Right atrium auricular region (tissue), 2 donors: ENCODE data around the gene CYP2C19. TPM values are rescaled to one million over a fixed set of nuclear protein-coding genes. Genes with fewer than 3 reads are reported as not detected.
A peak's percentile ranks its signal among the peaks of the same experiment; 100 is the strongest.
"Not testable (repeated sequence)": the region's sequence is repeated elsewhere in the genome, so short reads cannot be mapped to it uniquely, and the experiment has no call there.

Experiments used
- DNase-seq: peaks from one replicate; pipeline ENCODE4 v3.0.0-alpha.2; 2019; ENCODE audit warnings: low spot score
- H3K27ac ChIP-seq, 2 donors: fragments of 200-600 bp; sonication (generic); 1 replicate in 1 of 2; 2 replicates in 1 of 2; pipeline ENCODE4 v1.5.1; 2016 to 2019
- H3K27me3 ChIP-seq, 2 donors: fragments of 200-600 bp; sonication (generic); one replicate each; pipeline versions ENCODE4 v1.5.1 to v1.6.0; 2017 to 2019
- H3K36me3 ChIP-seq: fragments of 200-600 bp; sonication (generic); one replicate; pipeline ENCODE4 v1.5.1; 2016
- H3K4me1 ChIP-seq, 2 donors: fragments of 200-600 bp; sonication (generic); one replicate each; pipeline versions ENCODE4 v1.5.1 to v1.6.0; 2017 to 2019
- H3K4me3 ChIP-seq, 2 donors: fragments of 200-600 bp; sonication (generic); 1 replicate in 1 of 2; 2 replicates in 1 of 2; pipeline ENCODE4 v1.5.1; 2017 to 2019; ENCODE audit warnings: mild to moderate bottlenecking in 1 of 2, moderate library complexity in 1 of 2
- H3K9me3 ChIP-seq, 2 donors: fragments of 200-600 bp; sonication (generic); one replicate each; pipeline ENCODE4 v1.5.1; 2019
- total RNA-seq, 2 donors: library from RNA; depleted of rRNA; stranded (reverse); fragments of >200 nt; gene quantifications; one replicate each; pipeline ENCODE4 v1.1.0, GENCODE V29; 2016
- TF ChIP-seq, protein P1 (sequence below), 2 donors: fragments of 200-600 bp; sonication (generic); IDR thresholded peaks; one replicate each; pipeline ENCODE4 v1.5.1; 2019; ENCODE audit warnings: antibody characterized with exemption in 2 of 2

The CYP2C19 gene
- total RNA-seq, 2 donors from 2014 or later = not detected

DNA sequence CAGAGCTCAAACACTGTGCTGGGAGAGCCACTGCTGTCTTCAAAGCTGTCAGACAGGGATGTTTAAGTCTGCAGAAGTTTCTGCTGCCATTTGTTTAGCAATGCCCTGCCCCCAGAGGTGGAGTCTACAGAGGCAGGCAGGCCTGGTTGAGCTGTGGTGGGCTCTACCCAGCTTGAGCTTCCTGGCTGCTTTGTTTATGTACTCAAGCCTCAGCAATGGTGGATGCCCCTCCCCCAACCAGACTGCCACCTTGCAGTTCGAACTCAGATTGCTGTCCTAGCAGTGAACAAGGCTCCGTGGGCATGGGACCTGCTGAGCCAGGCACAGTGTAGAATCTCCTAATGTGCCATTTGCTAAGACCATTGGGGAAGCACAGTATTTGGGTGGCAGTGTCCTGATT is 4.6 kb upstream of the CYP2C19 start:
- DNase-seq = no peak
- Histone ChIP-seq H3K4me1 (no peaks in the 10 kb centered on the region), H3K27ac (no peak overlapping the region), H3K9me3 (no peaks in the 10 kb centered on the region), H3K4me3 (no peak overlapping the region), H3K27me3 (no peaks in the 10 kb centered on the region), H3K36me3 (no peaks in the 10 kb centered on the region)
- TF ChIP-seq, protein P1, sequence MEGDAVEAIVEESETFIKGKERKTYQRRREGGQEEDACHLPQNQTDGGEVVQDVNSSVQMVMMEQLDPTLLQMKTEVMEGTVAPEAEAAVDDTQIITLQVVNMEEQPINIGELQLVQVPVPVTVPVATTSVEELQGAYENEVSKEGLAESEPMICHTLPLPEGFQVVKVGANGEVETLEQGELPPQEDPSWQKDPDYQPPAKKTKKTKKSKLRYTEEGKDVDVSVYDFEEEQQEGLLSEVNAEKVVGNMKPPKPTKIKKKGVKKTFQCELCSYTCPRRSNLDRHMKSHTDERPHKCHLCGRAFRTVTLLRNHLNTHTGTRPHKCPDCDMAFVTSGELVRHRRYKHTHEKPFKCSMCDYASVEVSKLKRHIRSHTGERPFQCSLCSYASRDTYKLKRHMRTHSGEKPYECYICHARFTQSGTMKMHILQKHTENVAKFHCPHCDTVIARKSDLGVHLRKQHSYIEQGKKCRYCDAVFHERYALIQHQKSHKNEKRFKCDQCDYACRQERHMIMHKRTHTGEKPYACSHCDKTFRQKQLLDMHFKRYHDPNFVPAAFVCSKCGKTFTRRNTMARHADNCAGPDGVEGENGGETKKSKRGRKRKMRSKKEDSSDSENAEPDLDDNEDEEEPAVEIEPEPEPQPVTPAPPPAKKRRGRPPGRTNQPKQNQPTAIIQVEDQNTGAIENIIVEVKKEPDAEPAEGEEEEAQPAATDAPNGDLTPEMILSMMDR (IDR thresholded peaks at IDR 0.05) = no peak

GRCh38 chr10:94760586-94761178 is 1.8 kb upstream of the CYP2C19 start:
- no peaks in the 10 kb centered on the region for H3K4me1 ChIP-seq
- H3K27ac ChIP-seq = no peak overlapping the region
- no peak for DNase-seq
- no peaks in the 10 kb centered on the region for H3K9me3 ChIP-seq
- H3K27me3 ChIP-seq = no peaks in the 10 kb centered on the region
- no peaks in the 10 kb centered on the region for H3K36me3 ChIP-seq
- H3K4me3 ChIP-seq = no peak overlapping the region
- TF ChIP-seq, protein P1 (IDR thresholded peaks at IDR 0.05) = no peak

GRCh38 chr10:94775425-94775824 is 12.9 kb downstream of the CYP2C19 start:
- not testable (repeated sequence) for DNase-seq, H3K27ac ChIP-seq, H3K27me3 ChIP-seq, H3K4me1 ChIP-seq, H3K4me3 ChIP-seq, H3K36me3 ChIP-seq
- H3K9me3 ChIP-seq = peaks cover 3 to 15% of the 10 kb centered on the region in 2 donors

DNA sequence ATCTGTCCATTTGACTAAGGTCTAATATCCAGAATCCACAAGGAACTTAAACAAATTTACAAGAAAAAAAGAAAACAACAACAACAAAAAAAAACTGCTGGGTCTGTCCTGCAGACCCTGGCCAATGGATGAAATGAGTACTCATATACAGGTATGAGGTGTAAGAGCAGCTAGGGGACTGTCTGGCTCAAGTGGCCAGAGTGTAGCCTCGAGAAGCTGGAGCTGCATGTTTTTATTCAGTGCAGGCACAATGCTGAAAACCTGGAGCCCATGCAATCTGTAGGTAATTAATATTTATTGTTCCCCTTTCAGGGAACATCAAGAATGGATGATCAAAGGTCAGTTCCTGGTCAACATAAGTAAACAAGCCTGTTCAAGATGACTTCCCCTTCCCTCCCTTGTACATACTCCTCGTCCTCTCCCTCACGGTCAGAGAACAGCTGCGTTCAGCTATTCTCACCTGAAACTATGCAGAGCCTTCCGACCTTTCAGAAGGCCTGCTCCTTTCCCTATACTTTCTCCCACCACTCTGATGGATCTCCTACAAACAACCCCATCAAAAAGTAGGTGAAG is 15.5 kb downstream of the CYP2C19 start:
- Histone ChIP-seq H3K27me3 (no peaks in the 10 kb centered on the region), H3K9me3 (peaks cover 3 to 6% of the 10 kb centered on the region in 2 donors), H3K4me1 (no peaks in the 10 kb centered on the region), H3K36me3 (no peaks in the 10 kb centered on the region), H3K27ac (no peak overlapping the region), H3K4me3 (no peak overlapping the region)
- no peak for DNase-seq
- TF ChIP-seq, protein P1 (IDR thresholded peaks at IDR 0.05) = no peak

- Histone ChIP-seq H3K36me3 (no peaks in the 10 kb centered on the region), H3K4me1 (no peaks in the 10 kb centered on the region), H3K9me3 (peaks cover 3 to 6% of the 10 kb centered on the region in 2 donors), H3K27ac (peak overlapping the region in 1 of 2 donors; percentile 68), H3K4me3 (no peak overlapping the region), H3K27me3 (no peaks in the 10 kb centered on the region)
- no peak for DNase-seq
- TF ChIP-seq, protein P1 (IDR thresholded peaks at IDR 0.05) = no peak
Observed at GRCh38 chr10:94780844-94781243, 18.4 kb downstream of the CYP2C19 start.

- TF ChIP-seq, protein P1 (IDR thresholded peaks at IDR 0.05) = no peak
- no peak for DNase-seq
- H3K4me3 ChIP-seq = no peak overlapping the region
Observed at GRCh38 chr10:94784256-94784655, 21.8 kb downstream of the CYP2C19 start.

More at GRCh38 chr10:94784256-94784655, 21.8 kb downstream of the CYP2C19 start:
- Histone ChIP-seq H3K9me3 (no peaks in the 10 kb centered on the region), H3K4me1 (no peaks in the 10 kb centered on the region), H3K27me3 (no peaks in the 10 kb centered on the region), H3K36me3 (no peaks in the 10 kb centered on the region), H3K27ac (no peak overlapping the region)
